ENCODE results near the gene PCDHGA1.

PCDHGA1 gene

GRCh38 chr5:141359790-141360426 lies 29.6 kb downstream of the PCDHGA1 start, which contains the start of gene PCDHGB2:
Gene PCDHGB2, plus strand, starts transcription at chr5:141359994. Its CDS starts 142 bp downstream, at chr5:141360136.
- DNase-seq (ENCODE audit: low read depth) = peak; percentile 63
- peak within 1 kb of the TSS; percentile 31 for H3K4me3 ChIP-seq (ENCODE audit: control insufficient read depth, low read depth, low read length)
- peak; percentile 52 for TF ChIP-seq CTCF (conservative IDR thresholded peaks at IDR 0.05; ENCODE audit: control insufficient read depth, insufficient read depth, low read depth, low read length)

- DNase-seq (ENCODE audit: low read depth) = no peak
- H3K4me3 ChIP-seq (ENCODE audit: control insufficient read depth, low read depth, low read length) = no peak overlapping the region
- TF ChIP-seq CTCF (conservative IDR thresholded peaks at IDR 0.05; ENCODE audit: control insufficient read depth, insufficient read depth, low read depth, low read length) = no peak
Measured at GRCh38 chr5:141360685-141361084, 30.4 kb downstream of the PCDHGA1 start.

- TF ChIP-seq CTCF (conservative IDR thresholded peaks at IDR 0.05; ENCODE audit: control insufficient read depth, insufficient read depth, low read depth, low read length) = no peak
- no peak overlapping the region for H3K4me3 ChIP-seq (ENCODE audit: control insufficient read depth, low read depth, low read length)
- DNase-seq (ENCODE audit: low read depth) = no peak
Measured at GRCh38 chr5:141362719-141363118, 32.4 kb downstream of the PCDHGA1 start.

- H3K4me3 ChIP-seq (ENCODE audit: control insufficient read depth, low read depth, low read length) = peak within 1 kb of the TSS; percentile 4
- peak; percentile 15 for TF ChIP-seq CTCF (conservative IDR thresholded peaks at IDR 0.05; ENCODE audit: control insufficient read depth, insufficient read depth, low read depth, low read length)
- DNase-seq (ENCODE audit: low read depth) = peak; percentile 28
Measured at GRCh38 chr5:141363952-141364660, 33.8 kb downstream of the PCDHGA1 start, which contains the start of gene PCDHGA5. Gene PCDHGA5, plus strand, starts transcription at chr5:141364162. Its CDS starts 169 bp downstream, at chr5:141364331.

- no peak overlapping the region for H3K4me3 ChIP-seq (ENCODE audit: control insufficient read depth, low read depth, low read length)
- TF ChIP-seq CTCF (conservative IDR thresholded peaks at IDR 0.05; ENCODE audit: control insufficient read depth, insufficient read depth, low read depth, low read length) = no peak
- DNase-seq (ENCODE audit: low read depth) = no peak
Measured at GRCh38 chr5:141366016-141366896, 35.9 kb downstream of the PCDHGA1 start.

All from fibroblast of mammary gland (primary cell).